Fibroblast of skin of left biceps (primary cell): Measurements from ENCODE around the gene TRIO.

ENCODE experiments used
- DNase-seq, 2 experiments: peaks; one replicate each; pipeline ENCODE4 v3.0.0-alpha.2; 2013; ENCODE audit warnings: low read depth in 2 of 2

TRIO gene

DNA sequence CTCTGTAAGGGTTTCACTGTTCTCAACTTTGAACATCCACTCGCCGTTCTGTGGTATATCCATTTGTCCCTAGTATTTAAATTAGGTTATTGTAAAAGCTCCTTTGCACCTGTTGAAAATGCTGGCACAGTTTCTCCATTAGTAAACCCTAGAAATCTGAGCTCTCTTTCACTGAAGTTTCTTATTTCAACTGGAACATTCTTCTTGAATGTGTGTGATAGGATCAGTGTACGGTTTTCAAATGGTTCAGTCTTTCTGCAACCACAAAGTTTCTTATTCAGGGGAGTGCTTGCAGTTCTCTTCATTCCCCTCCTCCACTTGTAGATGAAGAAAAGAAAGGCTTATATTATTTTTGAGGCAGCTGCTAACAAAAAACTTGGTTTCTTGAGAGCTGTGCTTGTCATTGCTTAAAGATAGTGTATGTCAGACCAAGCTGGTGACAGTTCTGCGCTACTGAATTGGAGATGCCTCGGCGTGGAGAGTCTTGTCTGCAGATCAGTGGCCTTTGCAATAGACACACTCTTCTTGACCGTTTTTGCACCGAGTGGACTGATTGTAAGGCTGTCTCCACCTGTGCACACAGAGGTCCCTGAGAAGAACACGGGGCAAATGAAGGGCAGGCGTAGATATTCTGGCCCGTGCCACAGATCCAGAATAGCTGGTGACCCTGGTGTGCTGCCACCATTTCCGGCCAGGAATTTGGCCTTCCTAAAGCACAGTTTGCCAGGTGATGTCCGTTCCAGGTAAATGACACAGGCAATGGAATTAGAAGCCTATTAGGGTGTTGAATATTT, 102.2 kb downstream of the TRIO start:
- DNase-seq = no peak

DNA sequence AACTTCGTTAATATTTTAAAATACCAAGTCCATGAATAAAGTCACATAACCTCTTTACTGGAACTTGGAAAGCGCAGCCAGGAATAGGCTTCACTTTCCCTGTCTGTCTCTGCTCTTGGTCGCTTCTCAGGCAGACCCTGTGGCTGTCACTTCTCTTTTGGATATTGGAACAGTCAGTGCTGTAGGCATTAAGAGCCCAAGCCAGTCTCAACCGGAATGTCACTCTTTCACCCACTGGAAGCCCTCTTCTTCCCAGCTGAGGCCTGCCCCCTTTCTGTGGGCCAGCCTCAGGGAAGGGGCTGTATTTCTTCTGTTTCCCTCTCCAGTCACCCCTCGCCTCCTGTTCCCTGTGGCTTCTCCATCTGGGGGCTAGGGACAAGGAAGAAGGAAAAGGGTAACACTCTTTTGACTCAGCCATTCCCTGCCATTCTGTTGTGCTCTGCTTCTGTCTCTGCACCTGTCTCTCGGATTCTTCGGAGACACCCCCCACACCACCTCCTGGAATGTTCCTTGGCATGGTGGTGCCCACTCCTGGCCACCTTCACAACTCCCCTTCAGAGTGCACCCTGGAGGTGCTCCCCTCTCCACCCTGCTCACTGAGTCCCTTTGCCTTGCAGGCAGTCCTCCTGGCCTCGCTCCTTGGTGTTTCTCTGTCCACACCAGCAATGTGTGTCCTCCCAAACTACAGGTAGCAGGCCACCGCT, 103.4 kb downstream of the TRIO start:
- DNase-seq = no peak

DNA sequence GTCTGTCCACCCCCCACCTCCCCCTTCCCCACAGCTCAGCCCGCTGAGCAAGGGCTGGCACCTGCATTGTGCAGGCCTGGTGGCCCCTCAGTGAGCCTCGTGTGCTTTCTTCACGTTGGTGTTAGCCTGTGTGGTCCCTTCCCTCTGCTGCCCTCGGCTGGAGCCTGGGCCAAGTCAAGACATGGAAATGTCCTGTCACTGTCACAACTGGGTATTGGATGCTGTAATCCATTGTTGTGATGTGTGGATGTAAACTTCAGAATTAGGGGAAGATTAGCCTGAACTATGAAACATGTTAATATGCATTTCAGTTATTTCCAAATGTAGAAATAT, 103.9 kb downstream of the TRIO start:
- DNase-seq = no peak

DNA sequence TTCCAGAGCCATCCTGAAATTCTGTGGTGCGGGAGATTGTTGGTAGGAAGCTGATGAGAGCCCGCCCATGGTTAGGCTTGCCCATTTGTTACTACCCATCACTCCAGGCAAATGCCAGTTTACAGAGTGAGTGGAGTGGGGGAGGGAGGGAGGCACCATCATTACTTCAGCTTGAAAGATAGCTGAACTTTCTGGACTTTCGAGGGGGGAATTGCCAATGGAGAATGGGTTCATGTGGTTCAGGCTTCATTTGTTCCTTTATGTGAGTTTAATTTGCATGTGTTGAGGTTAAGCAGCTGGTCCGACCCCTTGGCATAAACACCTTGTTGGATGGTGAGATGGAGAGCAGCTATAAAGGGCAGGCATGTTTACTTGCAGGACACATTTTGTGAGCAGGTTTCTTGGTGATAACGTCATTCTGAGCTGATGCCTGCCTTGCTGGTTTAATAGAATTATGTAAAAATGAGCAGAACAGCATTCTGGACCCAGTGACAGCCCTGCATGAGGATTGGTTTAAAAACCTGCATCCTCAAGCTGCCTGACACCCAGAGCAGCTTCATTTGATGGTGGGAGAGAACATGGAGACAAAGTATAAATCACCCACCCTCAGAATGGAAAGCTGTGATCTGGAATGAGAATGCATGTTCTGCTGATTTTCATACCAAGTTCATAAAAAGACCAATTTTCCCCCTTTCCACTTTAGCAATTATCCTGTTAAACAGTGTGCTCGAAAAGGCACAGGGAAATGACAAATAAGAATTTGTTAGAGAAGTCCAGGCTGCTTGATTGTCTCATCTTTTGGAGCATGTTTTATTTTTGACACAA, 106.3 kb downstream of the TRIO start:
- no peak for DNase-seq

DNA sequence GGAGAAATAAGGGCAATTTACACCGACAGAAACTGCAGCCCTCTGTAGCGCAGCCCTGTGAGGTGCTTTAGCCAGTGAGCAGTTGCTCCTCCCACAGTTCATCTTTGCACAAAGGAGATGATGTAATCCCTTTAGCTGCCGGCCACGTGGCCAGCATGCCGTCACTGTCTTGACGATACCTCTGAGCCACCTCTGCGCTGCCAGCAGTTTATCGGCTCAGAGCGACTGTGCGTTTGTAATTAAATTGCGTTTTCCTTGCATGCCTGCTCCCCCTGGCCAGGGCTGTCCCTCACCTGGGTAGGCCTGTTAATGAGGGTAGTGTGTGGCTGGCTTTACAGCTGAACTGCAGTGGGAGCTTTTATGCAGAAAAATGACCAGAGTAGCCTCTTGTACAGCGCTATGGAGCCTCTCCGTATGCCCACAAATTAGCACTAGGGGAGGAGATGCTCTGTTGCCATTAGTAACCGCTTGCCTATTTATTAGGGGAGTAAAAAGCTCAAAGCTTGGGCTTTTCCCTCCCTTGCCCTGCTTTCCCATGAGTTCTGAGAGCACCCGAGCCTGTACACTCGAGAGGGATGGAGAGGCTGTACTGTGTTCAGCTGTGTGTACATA, 107.0 kb downstream of the TRIO start:
- DNase-seq = no peak

DNA sequence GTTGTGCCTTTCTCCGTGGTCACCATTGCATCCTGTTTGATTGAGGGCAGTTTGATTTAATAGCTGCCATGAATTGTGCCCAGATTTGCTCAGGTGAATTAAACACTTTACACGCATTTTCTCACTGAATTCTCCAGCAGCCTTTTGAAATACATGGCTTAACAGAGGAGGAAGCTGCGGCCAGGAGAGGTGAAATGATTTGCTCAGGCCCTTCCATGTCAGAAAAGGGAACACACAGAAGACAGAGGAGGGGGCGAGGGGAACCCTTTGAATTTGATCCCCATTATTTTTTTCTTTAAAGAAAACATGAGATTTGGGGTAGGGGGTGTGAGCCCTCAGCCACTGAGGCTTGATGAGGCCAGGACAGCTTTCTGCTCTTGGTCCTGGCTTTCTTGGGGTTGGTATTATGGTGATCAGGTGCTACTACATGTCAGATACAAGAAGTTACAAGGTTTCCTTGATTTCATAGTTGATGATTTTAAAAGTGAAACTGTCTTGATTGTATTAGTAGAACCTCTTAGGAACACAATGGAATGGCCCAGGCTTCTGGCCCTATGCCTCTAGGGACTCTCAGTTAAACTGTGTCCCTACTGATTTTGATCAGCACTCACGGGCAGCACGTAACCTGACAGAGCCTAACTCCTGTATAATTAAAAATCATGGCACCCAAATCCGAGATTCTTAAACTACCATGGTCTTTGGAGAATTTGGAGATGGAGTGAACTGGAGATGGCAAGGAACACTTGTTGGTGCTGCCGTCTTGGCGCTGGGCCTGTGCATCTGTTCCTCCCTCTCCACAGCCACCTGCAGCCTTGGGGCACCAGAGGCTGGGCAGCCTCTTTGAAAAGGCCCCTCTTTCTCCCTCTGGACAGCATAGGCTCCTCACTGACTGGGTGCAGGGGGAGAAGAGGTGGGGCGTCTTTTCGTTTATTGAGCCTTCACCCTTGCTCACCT, 107.9 kb downstream of the TRIO start:
- no peak for DNase-seq

DNA sequence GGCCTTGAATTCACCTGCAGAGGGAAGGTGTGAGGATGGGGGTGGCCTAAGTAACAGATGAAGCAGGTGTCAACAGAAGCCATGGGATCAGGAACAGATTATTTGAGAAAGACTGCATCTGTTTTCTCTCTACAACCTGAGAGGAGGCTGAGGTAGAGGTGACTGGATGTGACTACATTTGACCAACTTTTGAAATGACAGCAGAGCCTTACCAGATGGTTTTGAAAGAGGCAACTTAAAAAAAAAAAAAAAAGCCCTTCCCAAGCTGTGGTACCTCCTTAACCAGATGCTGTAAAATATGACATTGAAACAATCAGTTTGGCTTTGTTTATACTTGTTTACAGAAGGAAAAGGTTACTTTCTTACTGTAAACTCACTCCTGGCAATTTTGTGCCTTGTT, 108.6 kb downstream of the TRIO start:
- no peak for DNase-seq

DNA sequence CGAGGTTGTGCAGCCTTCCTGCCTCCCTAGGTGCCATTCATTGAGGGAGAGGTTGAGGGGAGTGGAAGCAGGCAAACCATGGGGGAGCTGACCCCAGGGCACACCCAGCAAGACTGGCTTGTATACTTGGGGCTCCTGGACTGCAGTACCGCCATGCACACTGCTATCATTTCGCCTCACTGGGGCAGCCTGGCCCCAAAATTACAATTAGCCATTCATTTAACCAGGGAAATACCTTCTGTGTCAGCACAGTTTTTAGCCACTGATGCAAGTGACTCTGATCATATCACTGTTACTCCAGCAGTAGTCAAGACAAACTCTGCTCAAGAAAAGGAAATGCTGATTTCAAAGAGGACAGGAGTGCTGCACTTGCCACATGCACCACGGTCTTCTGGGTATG, 109.7 kb downstream of the TRIO start:
- no peak for DNase-seq

DNA sequence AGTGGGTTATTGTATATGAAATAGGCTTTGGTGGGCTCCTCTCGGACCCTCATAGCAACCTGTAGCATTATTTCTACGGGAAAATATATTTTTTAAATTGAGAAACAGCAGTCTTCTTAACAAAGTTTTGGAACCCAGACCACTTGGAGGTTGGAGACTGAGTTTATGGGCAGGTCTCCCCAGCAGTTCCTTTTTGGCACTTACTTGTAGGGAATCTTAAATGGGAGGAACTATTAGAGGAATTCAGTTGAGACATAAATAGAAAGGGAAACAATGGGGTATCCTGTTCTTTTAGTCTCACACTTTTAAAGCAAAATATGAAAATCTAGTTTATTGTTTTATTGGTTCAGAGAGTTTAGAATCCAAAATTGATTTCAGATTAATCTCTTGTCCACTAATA, 111.5 kb downstream of the TRIO start:
- no peak for DNase-seq

DNA sequence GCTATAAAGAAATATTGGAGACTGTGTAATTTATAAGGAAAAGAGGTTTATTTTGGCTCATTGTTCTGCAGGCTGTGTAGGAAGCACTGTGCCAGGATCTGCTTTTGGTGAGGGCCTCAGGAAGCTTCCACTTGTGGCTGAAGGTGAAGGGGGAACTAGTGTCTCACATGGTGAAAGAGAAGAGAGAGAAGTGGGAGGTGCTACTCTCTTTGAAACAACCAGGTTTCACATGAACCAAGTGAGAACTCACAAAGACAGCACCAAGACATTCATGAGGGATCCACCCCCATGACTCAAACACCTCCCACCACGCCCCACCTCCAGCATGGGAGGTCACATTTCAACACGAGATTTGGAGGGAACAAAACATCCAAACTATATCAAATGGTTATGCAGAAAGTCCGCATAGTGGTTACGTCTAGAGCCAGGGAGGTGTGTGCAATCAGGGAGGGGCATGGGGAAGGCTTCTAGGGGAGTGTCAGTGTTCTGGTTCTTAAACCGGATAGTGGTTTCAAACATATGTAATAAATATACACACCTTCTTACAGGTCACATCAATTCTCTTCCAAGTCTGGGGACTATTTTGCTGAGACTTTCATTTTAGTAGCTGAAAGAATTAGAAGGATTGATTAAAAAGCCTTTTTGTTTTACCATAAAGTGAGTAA, 113.0 kb downstream of the TRIO start:
- DNase-seq = no peak

DNA sequence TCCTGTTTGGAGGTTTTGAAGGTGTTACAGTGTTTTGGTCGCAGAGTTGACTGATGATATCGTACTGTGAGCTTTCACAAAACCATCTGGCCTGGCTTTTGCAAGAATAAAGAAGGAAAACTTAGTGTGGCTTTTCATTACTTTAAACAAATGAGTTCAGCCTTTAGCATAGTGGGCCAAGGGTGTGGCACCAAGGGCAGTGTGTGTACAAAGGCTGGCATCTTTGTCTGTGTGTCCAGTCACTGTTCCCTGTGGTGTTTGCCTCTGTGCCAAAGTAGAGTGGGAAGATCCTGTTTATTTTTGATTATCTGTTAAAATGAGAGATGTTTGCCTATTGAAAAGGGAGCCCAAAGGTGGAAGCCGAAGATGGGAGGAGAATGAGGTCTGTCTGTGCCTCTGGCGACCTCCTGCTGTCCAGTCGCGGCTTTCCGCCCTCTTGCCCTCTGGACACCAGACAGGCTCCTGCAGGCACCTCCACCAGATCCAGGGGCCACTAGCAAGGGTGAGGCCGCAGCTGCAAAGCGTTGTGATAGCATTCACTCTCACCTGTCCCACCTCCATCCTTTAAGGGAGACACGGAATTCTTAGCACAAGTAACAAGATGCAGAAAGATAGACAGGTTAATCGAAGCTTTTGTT, 113.7 kb downstream of the TRIO start:
- DNase-seq = no peak

DNA sequence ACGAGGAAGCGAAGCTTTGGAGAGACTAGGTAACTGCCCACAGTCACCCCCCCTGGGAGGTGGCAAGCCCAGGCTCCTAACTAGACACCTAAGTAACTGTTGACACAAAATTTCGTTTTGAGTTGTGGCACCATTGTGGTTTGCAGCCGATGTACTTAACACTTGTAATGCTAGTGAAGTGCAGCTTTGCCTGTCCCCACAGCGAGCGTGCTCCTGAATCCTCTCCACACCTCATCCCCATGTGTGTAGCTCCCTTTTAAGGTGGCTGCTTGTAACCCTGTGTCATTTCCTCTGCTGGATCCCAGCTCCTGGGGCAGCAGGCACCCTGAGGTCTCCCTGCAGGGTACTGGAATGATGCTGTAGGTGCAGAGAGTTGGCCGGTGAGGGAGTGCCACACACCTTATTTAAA, 114.9 kb downstream of the TRIO start:
- DNase-seq = no peak

DNA sequence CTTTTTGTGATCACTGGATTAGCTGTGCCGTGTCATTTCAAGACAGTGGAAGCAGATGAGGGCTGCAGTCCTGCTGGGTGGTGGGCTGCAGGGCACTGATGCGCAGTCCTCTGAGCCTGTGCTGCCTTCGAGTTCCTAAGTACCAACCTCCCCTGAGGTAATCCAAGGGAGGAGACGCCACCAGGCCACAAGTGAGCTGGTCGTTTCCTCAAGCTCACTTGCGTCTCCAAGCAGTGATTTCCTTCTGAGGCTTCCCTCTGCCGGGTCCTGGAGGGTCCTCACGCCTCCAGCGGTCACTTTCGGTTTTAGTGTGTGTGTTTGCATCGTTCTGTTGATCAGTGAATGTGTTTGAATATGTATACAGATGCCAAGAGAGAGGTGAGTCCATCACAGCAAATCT, 115.7 kb downstream of the TRIO start:
- no peak for DNase-seq

DNA sequence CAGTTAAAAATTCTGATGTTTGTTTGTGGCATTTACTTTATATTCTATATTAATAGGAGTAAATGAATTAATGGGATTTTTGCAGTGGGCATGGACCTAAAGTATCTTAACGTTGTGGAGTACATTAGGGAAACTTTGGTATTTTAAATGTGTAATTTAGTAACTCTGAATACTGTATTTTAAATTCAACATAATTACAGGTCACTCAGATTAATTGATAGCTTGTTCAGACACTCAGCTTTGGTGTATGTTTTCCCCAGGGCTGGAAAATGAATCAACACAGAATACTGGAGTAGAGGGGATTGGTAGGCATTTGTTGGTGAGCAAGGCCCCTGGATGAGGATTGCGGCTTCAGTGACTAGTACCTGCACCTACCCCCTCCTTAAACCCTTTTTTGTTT, 117.5 kb downstream of the TRIO start:
- no peak for DNase-seq

DNA sequence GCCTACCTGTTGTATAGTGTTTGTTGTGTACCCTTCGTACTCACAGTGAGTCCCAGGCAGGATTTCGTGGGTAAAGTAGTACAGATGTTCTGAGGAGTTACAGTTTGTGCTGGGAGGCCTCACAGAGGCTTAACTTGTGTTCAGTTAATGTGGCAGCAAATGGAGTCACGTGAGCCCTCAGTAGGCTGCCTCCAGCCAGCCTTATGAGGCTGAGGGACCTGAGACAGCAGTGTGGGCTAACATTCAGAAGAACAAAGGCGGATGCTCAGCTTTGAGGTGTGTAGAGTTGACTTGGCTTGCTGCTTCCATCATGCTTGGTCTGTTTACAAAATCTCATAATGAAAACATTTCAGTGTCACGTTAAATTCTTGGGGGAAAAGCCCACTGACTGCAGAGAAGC, 118.1 kb downstream of the TRIO start:
- no peak for DNase-seq

DNA sequence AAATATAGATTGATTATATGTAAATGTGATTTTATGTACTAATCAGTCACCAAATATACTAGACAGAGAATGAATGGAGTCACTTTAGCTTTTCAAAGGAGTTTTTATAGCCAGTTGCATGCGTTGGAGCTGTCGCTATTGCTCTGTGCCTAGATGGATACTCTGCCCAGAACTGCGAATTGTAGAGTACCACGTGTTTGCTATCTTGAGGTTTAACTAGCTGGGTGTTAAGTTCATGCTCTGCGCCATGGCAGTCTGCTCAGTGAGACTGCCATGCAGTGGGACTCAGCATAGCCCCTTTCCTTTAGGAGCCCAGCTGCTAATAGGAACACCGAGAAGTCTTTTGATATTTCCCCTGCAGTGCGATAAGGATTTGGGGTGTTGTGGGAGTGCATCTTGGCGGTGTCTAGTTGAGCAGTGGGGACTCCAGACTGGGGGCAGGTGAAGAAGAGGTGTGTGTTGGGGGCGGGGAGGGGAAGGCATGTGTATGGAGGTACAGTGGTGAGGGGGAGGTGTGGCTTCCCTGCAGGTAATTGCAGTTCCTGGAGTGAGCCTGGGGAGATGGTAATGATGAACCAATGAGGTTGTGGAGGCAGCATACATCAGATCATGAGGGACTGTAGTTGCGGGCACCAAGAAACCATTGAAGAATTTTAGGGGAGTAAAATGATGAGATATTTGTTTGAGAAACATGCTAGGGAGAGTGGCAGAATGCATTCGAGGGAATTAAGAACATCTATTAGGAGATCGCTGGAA, 118.9 kb downstream of the TRIO start:
- no peak for DNase-seq

DNA sequence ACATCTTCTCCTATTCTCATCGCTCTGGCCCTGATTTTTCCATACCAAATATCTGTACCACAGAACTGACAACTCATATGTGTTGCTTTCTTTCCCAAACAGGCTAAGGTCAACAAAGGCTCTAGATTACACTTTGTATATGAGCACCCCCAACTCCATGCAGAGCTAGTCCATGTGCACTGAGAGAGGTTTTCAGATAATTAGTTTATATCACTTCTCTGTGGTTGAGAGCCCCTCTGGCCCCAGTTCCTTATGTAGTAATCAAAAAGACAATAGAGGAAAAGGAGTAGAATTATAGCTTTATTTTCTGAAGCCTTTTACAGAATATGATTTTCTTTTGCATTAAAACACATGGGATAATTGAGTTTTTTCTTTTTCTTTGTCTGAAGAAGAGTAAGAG, 120.0 kb downstream of the TRIO start:
- DNase-seq = no peak

DNA sequence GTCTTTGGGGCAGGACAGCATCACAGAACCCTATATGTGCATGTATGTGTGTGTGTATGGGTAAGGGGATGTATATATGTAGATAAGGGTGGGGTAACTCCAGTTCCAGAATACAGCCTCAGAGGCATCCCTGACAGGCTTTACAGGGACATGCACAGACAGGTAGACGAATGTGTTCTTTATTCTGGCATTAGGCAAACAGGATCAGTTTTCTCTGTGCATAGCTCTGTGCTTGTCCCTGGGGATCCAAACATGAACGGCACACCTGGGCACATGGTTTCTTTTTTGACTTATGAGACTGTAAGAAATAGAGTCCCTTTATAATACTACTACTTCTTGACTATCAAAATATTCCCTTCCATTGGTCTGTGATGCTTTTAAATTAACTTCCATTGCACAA, 120.6 kb downstream of the TRIO start:
- no peak for DNase-seq

DNA sequence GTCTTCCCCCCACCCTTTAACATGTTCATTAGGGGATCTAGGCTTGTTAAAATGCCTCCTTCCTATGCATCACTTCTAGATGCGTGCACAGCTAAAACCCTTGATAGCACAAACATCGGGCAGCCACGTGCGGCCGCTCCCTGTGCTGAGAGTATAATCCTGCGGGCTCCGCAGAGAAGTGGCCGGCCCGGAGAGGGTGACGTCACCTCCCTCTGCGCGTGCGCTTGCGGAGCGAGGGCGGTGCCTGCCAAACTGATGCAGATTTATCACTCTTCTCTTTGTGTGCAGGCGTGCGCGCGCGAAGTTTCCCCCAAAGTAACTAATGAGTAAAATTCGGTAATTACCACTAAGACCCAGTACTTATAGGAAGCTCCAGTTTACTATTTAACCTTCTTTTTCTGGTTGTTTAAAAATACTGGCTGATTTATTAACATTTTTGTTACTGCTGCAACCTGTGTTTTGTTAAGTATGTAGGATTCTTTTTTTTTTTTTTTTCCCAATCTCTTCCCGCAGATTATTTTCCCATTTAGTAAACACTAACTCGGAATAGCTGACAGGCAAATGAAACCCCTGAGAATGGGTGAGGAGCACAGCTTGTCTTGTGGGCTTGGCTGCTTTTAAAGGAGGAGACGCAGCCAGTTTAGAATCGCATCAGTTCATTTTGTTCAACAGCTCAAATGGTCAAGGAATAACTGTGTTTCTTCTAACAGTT, 121.6 kb downstream of the TRIO start:
- DNase-seq = peak; percentile 82 to 85
